ENCODE results near the gene POC1B. TPM values are rescaled to one million over a fixed set of nuclear protein-coding genes. Genes with fewer than 3 reads are reported as not detected.

Gene POC1B
- total RNA-seq, 1 donor from 2014 or later = 15.3 TPM

GRCh38 chr12:89571491-89572195 is 45.8 kb upstream of the POC1B start:
- Mint-ChIP-seq H3K36me3 (no peaks in the 10 kb centered on the region), H3K9me3 (no peaks in the 10 kb centered on the region), H3K4me3 (no peak overlapping the region), H3K27me3 (no peaks in the 10 kb centered on the region), H3K27ac (no peak overlapping the region), H3K4me1 (ENCODE audit: unreplicated experiment) (peaks cover 24% of the 10 kb centered on the region)
- TF ChIP-seq CTCF (conservative IDR thresholded peaks at IDR 0.05) = no peak
- no peak for DNase-seq (ENCODE audit: extremely low spot score, unreplicated experiment)

GRCh38 chr12:89568484-89568883 is 42.6 kb upstream of the POC1B start:
- Mint-ChIP-seq H3K4me1 (ENCODE audit: unreplicated experiment) (peaks cover 18% of the 10 kb centered on the region), H3K36me3 (no peaks in the 10 kb centered on the region), H3K27me3 (no peaks in the 10 kb centered on the region), H3K4me3 (no peak overlapping the region), H3K9me3 (no peaks in the 10 kb centered on the region), H3K27ac (no peak overlapping the region)
- TF ChIP-seq CTCF (conservative IDR thresholded peaks at IDR 0.05) = no peak
- DNase-seq (ENCODE audit: extremely low spot score, unreplicated experiment) = no peak

GRCh38 chr12:89567691-89568239 is 41.9 kb upstream of the POC1B start:
- no peak overlapping the region for H3K4me3 Mint-ChIP-seq
- H3K27ac Mint-ChIP-seq = no peak overlapping the region
- DNase-seq (ENCODE audit: extremely low spot score, unreplicated experiment) = no peak
- TF ChIP-seq CTCF (conservative IDR thresholded peaks at IDR 0.05) = no peak
- H3K27me3 Mint-ChIP-seq = no peaks in the 10 kb centered on the region
- H3K9me3 Mint-ChIP-seq = no peaks in the 10 kb centered on the region
- H3K36me3 Mint-ChIP-seq = no peaks in the 10 kb centered on the region
- peaks cover 16% of the 10 kb centered on the region for H3K4me1 Mint-ChIP-seq (ENCODE audit: unreplicated experiment)

- Mint-ChIP-seq H3K4me1 (ENCODE audit: unreplicated experiment) (peaks cover 16% of the 10 kb centered on the region), H3K9me3 (no peaks in the 10 kb centered on the region)
- TF ChIP-seq CTCF (conservative IDR thresholded peaks at IDR 0.05) = no peak
Measured at GRCh38 chr12:89566615-89567014, 40.8 kb upstream of the POC1B start.

GRCh38 chr12:89565002-89565401 is 39.2 kb upstream of the POC1B start:
- no peaks in the 10 kb centered on the region for H3K9me3 Mint-ChIP-seq
- no peak for TF ChIP-seq CTCF (conservative IDR thresholded peaks at IDR 0.05)
- H3K36me3 Mint-ChIP-seq = no peaks in the 10 kb centered on the region
- DNase-seq (ENCODE audit: extremely low spot score, unreplicated experiment) = no peak
- peaks cover 3% of the 10 kb centered on the region for H3K27me3 Mint-ChIP-seq
- H3K4me1 Mint-ChIP-seq (ENCODE audit: unreplicated experiment) = peaks cover 16% of the 10 kb centered on the region
- no peak overlapping the region for H3K4me3 Mint-ChIP-seq
- no peak overlapping the region for H3K27ac Mint-ChIP-seq

More at GRCh38 chr12:89566615-89567014, 40.8 kb upstream of the POC1B start:
- Mint-ChIP-seq H3K27ac (peak overlapping the region; percentile 79), H3K4me3 (peak overlapping the region; percentile 5), H3K27me3 (peaks cover 3% of the 10 kb centered on the region), H3K36me3 (no peaks in the 10 kb centered on the region)
- no peak for DNase-seq (ENCODE audit: extremely low spot score, unreplicated experiment)
